GM21526 (cell line): ENCODE data around the gene TRDN.

ENCODE experiments used
- ATAC-seq: cut with Tn5 transposase; IDR thresholded peaks from one replicate; pipeline ENCODE4 v1.9.1; 2021; ENCODE audit warnings: moderate library complexity; ENCODE audit not compliant: unreplicated experiment, low FRiP score

TRDN gene

DNA sequence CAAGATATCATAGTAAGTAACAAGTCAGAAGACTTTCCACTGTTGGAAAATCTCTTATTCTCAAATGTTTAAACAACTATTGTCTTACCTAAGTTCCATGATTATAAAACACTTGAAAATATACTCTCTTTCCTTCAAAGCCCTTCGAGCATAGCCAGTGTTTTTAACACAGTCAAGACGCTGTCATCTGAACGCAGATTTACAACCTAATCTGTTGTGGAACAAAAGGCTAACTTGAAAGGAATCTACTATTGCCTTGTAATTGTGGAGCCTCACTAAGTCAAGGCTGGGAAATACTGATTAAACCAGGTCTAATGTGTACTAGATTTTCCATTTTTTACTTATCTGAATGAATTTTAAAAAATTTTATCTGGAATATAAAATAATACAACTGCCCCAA is 205.8 kb downstream of the TRDN start:
- no peak for ATAC-seq

DNA sequence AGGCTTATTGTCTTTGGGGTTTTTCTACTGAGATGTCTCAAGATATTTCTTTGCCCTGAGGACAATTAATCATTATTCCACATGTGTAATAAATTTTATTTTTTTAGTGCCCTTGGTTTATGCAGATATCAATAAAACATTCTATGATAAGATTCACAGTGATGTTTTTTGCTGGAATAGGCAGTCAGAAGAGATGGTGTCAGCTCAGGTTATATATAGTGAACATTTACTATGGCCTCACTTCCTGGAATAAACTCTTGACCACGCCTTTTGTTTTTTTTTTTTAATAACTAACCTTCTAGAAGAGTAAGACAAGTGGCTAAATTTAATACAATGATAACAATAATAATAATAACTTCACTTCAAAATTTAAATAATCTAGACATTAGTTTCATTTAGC is 209.7 kb downstream of the TRDN start:
- no peak for ATAC-seq

- ATAC-seq: no peak
These were observed 213.6 kb downstream of the TRDN start for GRCh38 chr6:123423130-123423529.

DNA sequence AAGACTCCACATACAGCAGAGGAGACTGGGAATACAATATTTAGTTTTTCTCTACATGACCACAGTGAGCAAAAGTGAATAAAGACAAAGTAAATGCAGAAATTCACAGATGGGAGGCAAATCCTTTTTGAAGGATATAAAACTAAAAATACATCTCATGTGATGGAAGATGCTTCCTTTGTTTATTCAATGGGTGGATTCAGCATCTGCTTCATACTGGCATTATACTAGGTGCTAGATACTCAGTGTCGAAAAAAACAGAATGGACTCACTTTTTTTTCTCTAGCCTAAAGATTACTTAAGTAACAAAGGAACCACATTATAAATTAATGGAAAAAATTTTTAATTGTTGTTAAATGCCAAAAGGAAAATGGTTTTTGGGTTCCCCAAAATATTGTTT is 216.2 kb downstream of the TRDN start:
- no peak for ATAC-seq

- ATAC-seq: no peak
These were observed 218.7 kb downstream of the TRDN start for GRCh38 chr6:123418071-123418470.

- ATAC-seq: no peak
These were observed 219.2 kb downstream of the TRDN start for GRCh38 chr6:123417535-123417934.

DNA sequence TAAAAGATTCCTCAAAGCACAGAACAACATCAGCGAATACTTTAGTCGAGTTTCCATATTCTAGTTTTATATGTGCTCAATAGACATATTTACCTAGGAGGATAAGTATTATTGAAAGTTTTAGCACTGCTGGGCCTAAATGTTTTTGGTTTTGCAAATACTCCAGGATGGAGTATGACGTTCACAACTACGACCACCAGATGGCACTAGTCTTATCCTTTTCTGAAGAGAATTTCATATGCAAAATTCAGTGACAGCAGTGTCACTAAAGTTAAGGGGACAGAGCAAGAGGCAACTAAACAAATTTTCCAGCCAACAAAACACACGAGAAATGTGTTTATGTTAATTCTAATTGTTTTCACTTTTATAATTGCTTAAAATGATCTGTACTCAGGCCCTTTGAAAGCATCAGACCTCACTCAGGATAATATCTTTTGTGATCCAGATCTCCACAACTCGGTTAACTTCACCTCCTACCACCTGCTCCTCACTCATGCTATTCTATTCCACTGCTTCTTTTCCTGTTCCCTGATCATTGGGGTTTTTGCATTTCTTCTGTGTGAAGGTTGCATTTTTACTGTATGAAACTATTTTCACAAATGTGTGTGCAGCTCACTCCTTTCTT is 220.8 kb downstream of the TRDN start:
- ATAC-seq: peak; percentile 95

- ATAC-seq: no peak
These were observed 231.8 kb downstream of the TRDN start for GRCh38 chr6:123404975-123405374.

- peak; percentile 99 for ATAC-seq
These were observed 234.7 kb downstream of the TRDN start for GRCh38 chr6:123402052-123402451.

DNA sequence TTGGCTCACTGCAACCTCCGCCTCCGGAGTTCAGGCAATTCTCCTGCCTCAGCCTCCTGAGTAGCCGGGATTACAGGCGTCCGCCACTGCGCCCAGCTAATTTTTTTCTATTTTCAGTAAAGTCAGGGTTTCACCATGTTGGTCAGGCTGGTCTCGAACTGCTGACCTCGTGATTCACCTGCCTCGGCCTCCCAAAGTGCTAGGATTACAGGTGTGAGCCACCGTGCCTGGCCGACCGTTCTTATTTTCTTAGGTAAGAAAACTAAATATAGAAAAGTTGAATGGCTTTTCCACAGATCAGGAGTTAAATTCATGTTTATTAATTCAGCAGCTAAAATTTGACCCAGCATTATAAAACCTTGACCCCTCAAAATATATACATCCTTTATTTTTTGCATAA is 238.7 kb downstream of the TRDN start:
- no peak for ATAC-seq

GRCh38 chr6:123393331-123393730 is 243.4 kb downstream of the TRDN start:
- ATAC-seq: no peak

DNA sequence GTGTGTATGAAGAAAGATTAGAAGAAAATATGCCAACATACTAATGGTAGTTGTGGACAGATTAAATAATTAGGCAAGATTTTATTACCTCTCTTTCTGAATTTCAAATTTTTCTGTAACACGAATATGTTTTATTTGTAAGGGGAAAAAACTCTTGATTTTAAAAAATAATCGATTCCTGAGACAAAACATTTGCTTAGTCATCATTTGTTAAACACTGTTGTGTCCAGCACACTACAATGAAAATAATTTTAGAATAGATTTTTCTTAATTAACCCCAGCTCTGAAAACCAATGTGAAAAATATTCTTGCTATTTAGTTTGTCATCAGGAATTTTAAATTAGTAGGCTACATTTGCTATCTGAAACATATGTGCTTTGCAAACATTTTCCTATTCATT is 253.0 kb downstream of the TRDN start:
- ATAC-seq: no peak

DNA sequence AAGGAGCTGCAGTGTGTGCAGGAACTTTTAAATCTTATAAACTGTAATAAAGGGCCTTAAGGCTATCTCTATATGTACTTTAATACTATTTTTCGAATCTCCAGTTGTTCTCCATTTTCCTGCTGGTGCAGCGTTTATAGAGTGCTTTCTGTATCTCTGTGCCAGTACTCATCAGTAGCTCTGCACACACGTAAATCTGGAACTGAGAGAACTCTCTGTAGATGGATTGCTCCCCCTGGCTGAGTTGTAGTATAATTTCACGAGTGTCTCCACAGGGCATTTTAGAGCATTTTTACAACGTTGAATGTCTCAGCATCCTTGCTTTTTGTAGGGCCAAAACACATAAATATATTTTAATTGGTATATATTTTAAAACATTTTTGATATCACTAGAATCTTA is 256.5 kb downstream of the TRDN start:
- ATAC-seq: no peak

GRCh38 chr6:123372737-123373136 is 264.0 kb downstream of the TRDN start:
- no peak for ATAC-seq

GRCh38 chr6:123363912-123364311 is 272.8 kb downstream of the TRDN start:
- no peak for ATAC-seq

DNA sequence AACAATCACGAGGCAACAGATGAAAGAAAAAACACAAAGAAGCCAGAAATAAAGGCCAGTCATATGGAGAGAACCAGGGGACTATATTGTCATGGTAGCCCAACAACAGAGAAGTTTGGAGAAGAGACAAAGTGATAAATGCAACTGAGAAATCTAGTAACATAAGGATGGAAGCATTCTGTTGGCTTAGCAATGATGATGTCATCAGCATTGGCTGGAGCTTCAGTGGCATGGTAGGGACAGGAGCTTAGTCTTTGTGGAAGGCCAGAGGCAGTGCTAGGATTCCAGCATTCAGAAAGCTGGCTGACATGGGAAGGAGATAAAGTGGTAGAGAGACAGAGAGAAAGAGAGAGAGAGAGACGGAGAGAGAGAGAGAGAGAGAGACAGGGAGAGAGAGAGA is 276.4 kb downstream of the TRDN start:
- no peak for ATAC-seq

- no peak for ATAC-seq
These were observed 284.0 kb downstream of the TRDN start for GRCh38 chr6:123352705-123353104.

DNA sequence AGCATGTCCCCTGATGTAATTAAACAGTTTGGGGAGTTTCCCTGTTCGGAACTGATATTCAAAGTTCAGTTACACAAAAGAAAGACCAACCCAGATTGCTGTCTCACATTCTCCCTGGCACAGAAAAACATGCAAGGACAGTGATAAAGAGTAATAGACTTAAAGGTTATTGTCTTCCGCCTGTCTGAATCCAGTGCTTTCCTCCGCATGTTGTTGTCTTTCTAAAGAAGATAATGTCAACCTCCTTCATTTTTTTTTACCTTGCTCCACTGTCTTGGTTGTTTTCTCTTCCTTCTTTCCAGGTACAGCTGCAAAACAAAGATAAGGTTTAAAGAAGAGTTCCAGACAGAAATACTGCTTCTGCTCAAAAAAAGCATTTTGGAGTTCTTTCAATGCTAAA is 284.5 kb downstream of the TRDN start:
- ATAC-seq: no peak

DNA sequence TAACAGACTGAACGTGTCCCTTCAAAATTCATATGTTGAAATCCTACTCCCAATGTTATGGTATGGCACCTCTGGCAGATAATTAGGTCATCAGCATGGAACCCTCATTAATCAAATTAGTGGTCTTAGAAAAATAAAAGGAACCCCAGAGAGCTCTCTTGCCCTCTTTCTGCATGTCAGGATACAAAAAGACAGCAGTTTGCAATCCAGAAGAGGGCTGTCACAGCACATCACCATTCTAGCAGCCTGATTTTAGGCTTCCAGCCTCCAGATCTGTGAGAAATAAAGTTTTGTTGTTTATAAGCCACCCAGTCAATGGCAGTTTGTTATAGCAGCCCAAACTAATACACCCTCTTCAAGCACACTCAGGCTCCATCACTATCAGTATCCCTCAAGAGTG is 292.9 kb downstream of the TRDN start:
- no peak for ATAC-seq

- ATAC-seq: no peak
These were observed 298.4 kb downstream of the TRDN start for GRCh38 chr6:123338394-123338793.

DNA sequence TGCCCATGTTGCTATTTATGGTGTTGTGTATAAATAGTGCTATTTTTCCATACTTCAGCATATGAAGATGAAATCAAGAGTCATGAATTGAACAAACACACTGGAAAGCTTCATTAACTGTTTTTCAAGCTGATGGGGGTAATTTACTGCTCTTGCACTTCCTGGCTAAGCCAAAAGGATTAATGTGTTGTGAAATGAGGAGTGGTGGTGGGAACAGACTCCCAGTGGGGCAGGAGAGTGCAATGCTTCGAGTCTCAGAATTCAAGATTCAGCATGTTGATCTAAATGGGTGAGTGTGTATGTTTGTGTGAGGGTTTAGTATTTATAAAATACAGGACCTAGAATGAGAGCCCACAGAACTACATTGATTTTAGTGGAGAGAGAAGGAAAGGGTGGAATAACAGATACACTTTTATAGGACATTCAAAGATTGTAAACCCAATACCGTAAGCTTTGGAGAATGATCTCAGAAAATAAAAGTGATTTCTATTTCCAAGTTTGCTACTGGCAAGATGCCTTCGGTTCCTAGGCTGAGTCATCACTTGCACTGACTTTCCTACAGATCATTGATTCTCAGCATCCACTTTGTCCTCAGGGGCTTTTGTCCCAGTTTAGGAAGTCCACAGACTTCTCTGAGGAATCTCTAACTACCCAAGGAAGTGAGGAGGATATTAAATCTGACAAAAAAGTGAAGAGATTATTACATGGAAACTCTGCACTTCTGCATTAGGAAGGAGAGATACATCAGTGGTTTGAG is 303.6 kb downstream of the TRDN start:
- ATAC-seq: no peak

DNA sequence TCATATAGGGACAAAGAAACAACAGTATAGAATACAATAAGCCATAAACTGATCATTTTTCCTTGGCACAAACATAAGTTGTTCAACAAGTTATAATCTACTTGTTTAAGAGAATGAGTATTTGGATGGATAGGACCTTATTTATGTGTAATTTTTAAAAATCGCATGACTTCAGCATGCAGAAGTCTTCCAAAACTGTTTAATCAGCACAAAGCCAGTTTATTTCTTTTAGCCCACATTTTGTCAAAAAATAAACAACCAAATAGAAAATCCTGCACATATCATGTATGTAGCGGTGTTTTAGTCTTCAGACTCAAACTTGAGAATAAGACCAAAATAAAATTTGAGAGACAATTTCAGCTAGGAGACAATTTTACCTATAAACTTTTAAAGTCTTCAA is 304.7 kb downstream of the TRDN start:
- ATAC-seq: no peak
